ENCODE data around the gene GSTP1. TPM values are rescaled to one million over a fixed set of nuclear protein-coding genes. Genes with fewer than 3 reads are reported as not detected.

GSTP1 gene
- total and polyA plus RNA-seq, 9 of the 15 experiments (the other 6 are each of a cell fraction or from before 2014, with no cell fraction given) = 592 to 2,150 (median 1,204) TPM

DNA sequence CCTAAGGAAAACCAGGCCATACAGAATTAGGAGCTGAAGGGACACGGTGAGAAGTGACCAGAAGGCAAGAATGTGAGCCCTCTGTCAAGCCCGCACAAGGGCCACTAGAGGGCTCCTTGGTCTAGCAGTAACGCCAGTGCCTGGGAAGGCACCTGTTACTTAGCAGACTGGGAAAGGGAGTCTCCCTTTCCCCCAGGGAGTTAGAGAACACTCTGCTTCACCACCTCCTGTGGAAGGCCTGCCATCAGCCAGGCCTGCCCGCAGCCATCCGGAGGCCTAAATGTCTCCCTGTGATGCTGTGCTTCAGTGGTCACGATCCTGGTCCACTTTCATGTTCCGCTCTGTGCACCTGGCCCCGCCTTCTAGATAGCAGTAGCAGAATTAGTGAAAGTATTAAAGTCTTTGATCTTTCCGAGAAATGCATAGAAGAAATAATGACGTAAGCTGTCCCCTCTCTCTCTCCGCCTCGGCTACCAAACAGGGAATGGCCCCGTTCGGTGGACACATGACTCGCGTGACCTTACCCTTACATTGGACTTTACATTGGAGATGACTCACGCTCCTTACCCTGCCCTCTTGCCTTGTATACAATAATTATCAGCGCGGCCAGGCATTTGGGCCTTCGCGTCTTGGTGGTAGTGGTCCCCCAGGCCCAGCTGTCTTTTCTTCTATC lies 10.7 kb upstream of the GSTP1 start (continued):
- TF ChIP-seq RAD21 (CRISPR knock-in tag; conservative IDR thresholded peaks at IDR 0.05 in 1 of 2, IDR thresholded peaks at IDR 0.05 in 1 of 2) (peak; percentile 77 to 92), MTF1 (CRISPR knock-in tag; IDR thresholded peaks at IDR 0.05; ENCODE audit: borderline replicate concordance) (no peak), POLR2G (IDR thresholded peaks at IDR 0.05; ENCODE audit: low read depth, low read length) (0 out of 2 replicates have a peak, but pooled peaks have one; percentile 13), AFF1 (IDR thresholded peaks at IDR 0.05; ENCODE audit: low read depth in 1 of 2, partially characterized antibody in 2 of 2) (no peak), TRIM28 (IDR thresholded peaks at IDR 0.05) (0 out of 2 replicates have a peak, but pooled peaks have one; percentile 21), KLF16 (IDR thresholded peaks at IDR 0.05) (0 out of 2 replicates have a peak, but pooled peaks have one; percentile 7), CHCHD3 (CRISPR knock-in tag; IDR thresholded peaks at IDR 0.05) (no peak), MTA3 (IDR thresholded peaks at IDR 0.05; ENCODE audit: borderline replicate concordance) (peak; percentile 46; the same call in 1 of the 2 replicates), ZNF311 (CRISPR knock-in tag; IDR thresholded peaks at IDR 0.05) (no peak), ZNF785 (CRISPR knock-in tag; IDR thresholded peaks at IDR 0.05) (no peak), THRAP3 (IDR thresholded peaks at IDR 0.05; ENCODE audit: borderline replicate concordance) (no peak), CTCFL (IDR thresholded peaks at IDR 0.05; ENCODE audit: borderline replicate concordance, insufficient read depth, low read depth, low read length, poor library complexity, severe bottlenecking) (peak; percentile 59), ATF7 (IDR thresholded peaks at IDR 0.05) (peak; percentile 95), ZNF79 (CRISPR knock-in tag; IDR thresholded peaks at IDR 0.05; ENCODE audit: low read depth) (no peak), SUPT5H (IDR thresholded peaks at IDR 0.05) (no peak), PHB2 (IDR thresholded peaks at IDR 0.05; ENCODE audit: low read depth) (no peak), FOS (IDR thresholded peaks at IDR 0.05; ENCODE audit: extremely low read depth, insufficient read length) (peak; percentile 7)
- TF ChIP-seq, protein P1, sequence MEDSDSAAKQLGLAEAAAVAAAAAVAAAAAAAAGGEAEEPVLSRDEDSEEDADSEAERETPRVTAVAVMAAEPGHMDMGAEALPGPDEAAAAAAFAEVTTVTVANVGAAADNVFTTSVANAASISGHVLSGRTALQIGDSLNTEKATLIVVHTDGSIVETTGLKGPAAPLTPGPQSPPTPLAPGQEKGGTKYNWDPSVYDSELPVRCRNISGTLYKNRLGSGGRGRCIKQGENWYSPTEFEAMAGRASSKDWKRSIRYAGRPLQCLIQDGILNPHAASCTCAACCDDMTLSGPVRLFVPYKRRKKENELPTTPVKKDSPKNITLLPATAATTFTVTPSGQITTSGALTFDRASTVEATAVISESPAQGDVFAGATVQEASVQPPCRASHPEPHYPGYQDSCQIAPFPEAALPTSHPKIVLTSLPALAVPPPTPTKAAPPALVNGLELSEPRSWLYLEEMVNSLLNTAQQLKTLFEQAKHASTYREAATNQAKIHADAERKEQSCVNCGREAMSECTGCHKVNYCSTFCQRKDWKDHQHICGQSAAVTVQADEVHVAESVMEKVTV (CRISPR knock-in tag; IDR thresholded peaks at IDR 0.05) = peak; percentile 69
- TF ChIP-seq, protein P2, sequence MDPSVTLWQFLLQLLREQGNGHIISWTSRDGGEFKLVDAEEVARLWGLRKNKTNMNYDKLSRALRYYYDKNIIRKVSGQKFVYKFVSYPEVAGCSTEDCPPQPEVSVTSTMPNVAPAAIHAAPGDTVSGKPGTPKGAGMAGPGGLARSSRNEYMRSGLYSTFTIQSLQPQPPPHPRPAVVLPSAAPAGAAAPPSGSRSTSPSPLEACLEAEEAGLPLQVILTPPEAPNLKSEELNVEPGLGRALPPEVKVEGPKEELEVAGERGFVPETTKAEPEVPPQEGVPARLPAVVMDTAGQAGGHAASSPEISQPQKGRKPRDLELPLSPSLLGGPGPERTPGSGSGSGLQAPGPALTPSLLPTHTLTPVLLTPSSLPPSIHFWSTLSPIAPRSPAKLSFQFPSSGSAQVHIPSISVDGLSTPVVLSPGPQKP (CRISPR knock-in tag; IDR thresholded peaks at IDR 0.05) = no peak
